CD8-positive, alpha-beta memory T cell (primary cell): ENCODE data around the gene PIM3. TPM values are rescaled to one million over a fixed set of nuclear protein-coding genes. Genes with fewer than 3 reads are reported as not detected.

ENCODE experiments used
- CTCF ChIA-PET: fragments of 350-600 bp; sonication (Branson Sonifier 250); formaldehyde crosslinking; loops from one replicate; lab custom pipeline; 2021; ENCODE audit warnings: antibody characterized with exemption; lab: Charles Lee
- POLR2A ChIA-PET: fragments of 350-600 bp; sonication (Branson Sonifier 250); formaldehyde crosslinking; loops from one replicate; lab custom pipeline; 2021; ENCODE audit warnings: antibody characterized with exemption; lab: Charles Lee
- DNase-seq, 5 donors: peaks; one replicate each; pipeline versions ENCODE4 v3.0.0 to v3.0.0-alpha.2; 2020 to 2022; ENCODE audit warnings: mixed read lengths in 1 of 5
- H3K27ac ChIP-seq: one replicate; pipeline ENCODE4 v1.7.0; 2013; ENCODE audit warnings: low read depth, mild to moderate bottlenecking, low read length, moderate library complexity
- H3K27me3 ChIP-seq: 2 replicates; pipeline ENCODE4 v1.7.0; 2013; ENCODE audit warnings: low read length, mild to moderate bottlenecking; ENCODE audit not compliant: insufficient read depth, poor library complexity, severe bottlenecking
- H3K36me3 ChIP-seq: 2 replicates; pipeline ENCODE4 v1.7.0; 2013; ENCODE audit warnings: mild to moderate bottlenecking, low read length, moderate library complexity; ENCODE audit not compliant: insufficient read depth
- H3K4me1 ChIP-seq: 2 replicates; pipeline ENCODE4 v1.7.0; 2013; ENCODE audit warnings: mild to moderate bottlenecking, low read length, moderate library complexity; ENCODE audit not compliant: insufficient read depth
- H3K4me3 ChIP-seq: 2 replicates; pipeline ENCODE4 v1.7.0; 2013; ENCODE audit warnings: mild to moderate bottlenecking, low read length
- H3K9me3 ChIP-seq: 2 replicates; pipeline ENCODE4 v1.7.0; 2013; ENCODE audit warnings: mild to moderate bottlenecking, low read length
- H3K27ac Mint-ChIP-seq, 8 donors: one replicate each; pipeline ENCODE4 v1.8.0; 2020 to 2021; ENCODE audit warnings: mixed read lengths in 8 of 8, mild to moderate bottlenecking in 6 of 8, inconsistent platforms in 3 of 8, moderate library complexity in 3 of 8
- H3K27me3 Mint-ChIP-seq, 2 donors: one replicate each; pipeline ENCODE4 v1.8.0; 2020 to 2021; ENCODE audit warnings: mixed read lengths in 2 of 2, mild to moderate bottlenecking in 1 of 2, moderate library complexity in 1 of 2
- H3K36me3 Mint-ChIP-seq, 3 donors: one replicate each; pipeline ENCODE4 v1.8.0; 2020 to 2021; ENCODE audit warnings: mixed read lengths in 3 of 3, inconsistent platforms in 1 of 3, mild to moderate bottlenecking in 1 of 3
- H3K4me1 Mint-ChIP-seq, 3 donors: one replicate each; pipeline ENCODE4 v1.8.0; 2020 to 2021; ENCODE audit warnings: mixed read lengths in 3 of 3, inconsistent platforms in 1 of 3, mild to moderate bottlenecking in 1 of 3
- H3K4me3 Mint-ChIP-seq, 7 donors: one replicate each; pipeline ENCODE4 v1.8.0; 2020 to 2021; ENCODE audit warnings: mixed read lengths in 7 of 7, mild to moderate bottlenecking in 6 of 7, moderate library complexity in 4 of 7, inconsistent platforms in 2 of 7
- H3K9me3 Mint-ChIP-seq, 5 donors: one replicate each; pipeline ENCODE4 v1.8.0; 2020 to 2022; ENCODE audit warnings: mixed read lengths in 5 of 5, mild to moderate bottlenecking in 3 of 5, moderate library complexity in 2 of 5, inconsistent platforms in 1 of 5
- polyA plus RNA-seq: library from polyadenylated mRNA; unstranded; fragments of 300-500 nt; fragmentation: Illumina TruSeq; gene quantifications from one replicate; pipeline ENCODE4 v1.2.3, GENCODE V29; 2021
- total RNA-seq, 2 experiments: library from RNA; stranded (reverse); gene quantifications; one replicate each; pipeline ENCODE4 v1.2.3, GENCODE V29; 2021

Gene PIM3
- total and polyA plus RNA-seq, 3 experiments from 2014 or later = 39.3 to 227 (median 202) TPM

GRCh38 chr22:49996518-49997250 lies 36.1 kb downstream of the PIM3 start:
- Mint-ChIP-seq H3K27me3 (peaks cover 4 to 11% of the 10 kb centered on the region in 2 donors), H3K4me3 (no peak overlapping the region), H3K27ac (peak overlapping the region in 1 of 8 donors; percentile 44), H3K9me3 (peaks cover 0 to 2% (median 0%) of the 10 kb centered on the region in 5 donors), H3K36me3 (peaks cover 0 to 2% (median 0%) of the 10 kb centered on the region in 3 donors), H3K4me1 (peaks cover 9 to 14% (median 11%) of the 10 kb centered on the region in 3 donors)
- POLR2A ChIA-PET = no interaction called here
- Histone ChIP-seq H3K36me3 (no peaks in the 10 kb centered on the region), H3K4me3 (no peak overlapping the region), H3K9me3 (no peaks in the 10 kb centered on the region), H3K27me3 (no peaks in the 10 kb centered on the region), H3K27ac (no peak overlapping the region), H3K4me1 (no peaks in the 10 kb centered on the region)
- CTCF ChIA-PET = no interaction called here
- no peak for DNase-seq

DNA sequence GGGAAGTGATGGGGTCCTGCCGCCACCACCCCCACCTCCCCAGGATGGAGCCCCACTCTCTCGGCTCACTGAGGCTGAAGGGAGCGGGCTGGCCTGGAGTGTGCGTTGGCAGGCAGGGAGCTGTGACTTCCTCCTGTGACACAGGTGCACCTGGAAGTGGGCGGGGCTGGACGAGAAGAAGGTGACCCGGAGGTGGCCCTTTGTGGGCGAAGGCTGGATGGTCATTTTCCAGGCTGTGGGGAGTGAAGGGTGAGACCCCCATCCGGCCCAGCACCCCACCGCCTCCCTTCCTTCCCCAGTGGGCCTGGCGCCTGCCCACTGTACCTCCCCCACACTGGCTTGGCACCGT lies 36.7 kb downstream of the PIM3 start:
- Histone ChIP-seq H3K9me3 (no peaks in the 10 kb centered on the region), H3K27ac (no peak overlapping the region), H3K4me1 (no peaks in the 10 kb centered on the region), H3K36me3 (no peaks in the 10 kb centered on the region), H3K27me3 (no peaks in the 10 kb centered on the region), H3K4me3 (no peak overlapping the region)
- Mint-ChIP-seq H3K9me3 (no peaks in the 10 kb centered on the region), H3K27me3 (peaks cover 5 to 11% of the 10 kb centered on the region in 2 donors), H3K4me3 (no peak overlapping the region), H3K27ac (no peak overlapping the region), H3K4me1 (peaks cover 9 to 14% (median 11%) of the 10 kb centered on the region in 3 donors), H3K36me3 (no peaks in the 10 kb centered on the region)
- CTCF ChIA-PET = no interaction called here
- POLR2A ChIA-PET = no interaction called here
- DNase-seq = no peak

GRCh38 chr22:49997932-49998717 lies 37.6 kb downstream of the PIM3 start:
- Histone ChIP-seq H3K27me3 (no peaks in the 10 kb centered on the region), H3K4me1 (no peaks in the 10 kb centered on the region), H3K27ac (no peak overlapping the region), H3K4me3 (no peak overlapping the region), H3K9me3 (no peaks in the 10 kb centered on the region), H3K36me3 (no peaks in the 10 kb centered on the region)
- peaks cover 7 to 11% of the 10 kb centered on the region in 2 donors for H3K27me3 Mint-ChIP-seq
- ChIA-PET CTCF (no interaction called here), POLR2A (no interaction called here)
- no peak for DNase-seq
- H3K4me3 Mint-ChIP-seq = peak overlapping the region in 2 of 7 donors; percentile 24 to 50
- H3K4me1 Mint-ChIP-seq = peaks cover 9 to 13% (median 10%) of the 10 kb centered on the region in 3 donors
- peak overlapping the region in 3 of 8 donors; percentile 41 to 89 (median 55) for H3K27ac Mint-ChIP-seq
- H3K36me3 Mint-ChIP-seq = no peaks in the 10 kb centered on the region
- no peaks in the 10 kb centered on the region for H3K9me3 Mint-ChIP-seq

GRCh38 chr22:49998718-49999062 lies 38.1 kb downstream of the PIM3 start:
- Histone ChIP-seq H3K27ac (no peak overlapping the region), H3K36me3 (no peaks in the 10 kb centered on the region), H3K4me1 (no peaks in the 10 kb centered on the region), H3K27me3 (no peaks in the 10 kb centered on the region), H3K4me3 (no peak overlapping the region), H3K9me3 (no peaks in the 10 kb centered on the region)
- ChIA-PET POLR2A (no interaction called here), CTCF (no interaction called here)
- peak overlapping the region in 2 of 7 donors; percentile 24 to 50 for H3K4me3 Mint-ChIP-seq
- peaks cover 4 to 9% of the 10 kb centered on the region in 2 donors for H3K27me3 Mint-ChIP-seq
- peaks cover 5 to 9% (median 7%) of the 10 kb centered on the region in 3 donors for H3K4me1 Mint-ChIP-seq
- no peaks in the 10 kb centered on the region for H3K9me3 Mint-ChIP-seq
- no peaks in the 10 kb centered on the region for H3K36me3 Mint-ChIP-seq
- peak overlapping the region in 3 of 8 donors; percentile 41 to 89 (median 55) for H3K27ac Mint-ChIP-seq
- no peak for DNase-seq

DNA sequence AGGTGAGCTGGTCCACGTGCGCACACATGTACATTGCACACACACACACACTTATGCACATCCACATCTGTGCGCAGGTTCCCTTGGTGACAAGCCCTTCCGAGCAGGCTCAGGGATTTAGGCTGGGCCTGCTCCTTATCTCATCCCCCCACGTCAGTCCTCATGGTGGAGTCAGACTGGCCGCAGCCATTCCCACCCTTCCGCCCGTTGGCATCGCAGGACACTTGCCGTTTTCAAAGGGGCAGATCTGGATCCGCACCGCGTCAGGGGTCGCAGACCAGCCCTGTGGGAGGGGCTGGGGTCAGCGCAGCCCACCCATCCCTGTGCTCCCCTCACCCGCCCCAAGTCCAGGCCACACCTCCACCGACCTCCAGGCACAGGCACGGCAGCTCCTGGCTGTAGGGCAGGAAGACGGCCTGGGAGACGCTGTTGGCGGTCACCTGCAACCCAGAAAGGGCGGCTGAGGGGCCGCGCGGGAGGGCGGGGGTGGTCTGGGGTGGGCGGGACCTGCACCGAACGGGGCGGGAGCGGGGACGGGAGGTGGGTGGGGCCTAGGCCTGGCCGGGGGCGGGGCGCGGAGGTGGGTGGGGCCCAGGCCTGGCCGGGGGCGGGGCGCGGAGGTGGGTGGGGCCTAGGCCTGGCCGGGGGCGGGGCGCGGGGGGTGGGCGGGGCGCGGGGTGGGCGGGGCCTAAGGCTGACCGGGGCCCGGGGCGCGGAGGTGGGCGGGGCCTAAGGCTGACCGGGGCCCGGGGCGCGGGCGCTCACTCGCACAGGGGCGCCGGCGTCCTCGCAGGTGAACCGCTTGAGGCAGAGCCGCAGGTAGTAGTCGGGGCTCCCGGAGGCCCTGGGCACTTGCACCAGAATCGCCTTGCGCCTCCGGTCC lies 38.7 kb downstream of the PIM3 start:
- Histone ChIP-seq H3K4me3 (no peak overlapping the region), H3K27ac (no peak overlapping the region), H3K9me3 (no peaks in the 10 kb centered on the region), H3K4me1 (no peaks in the 10 kb centered on the region), H3K27me3 (no peaks in the 10 kb centered on the region), H3K36me3 (no peaks in the 10 kb centered on the region)
- ChIA-PET CTCF (no interaction called here), POLR2A (no interaction called here)
- Mint-ChIP-seq H3K27ac (no peak overlapping the region), H3K36me3 (no peaks in the 10 kb centered on the region), H3K9me3 (no peaks in the 10 kb centered on the region), H3K4me3 (no peak overlapping the region), H3K27me3 (peaks cover 4 to 9% of the 10 kb centered on the region in 2 donors), H3K4me1 (peaks cover 5 to 9% (median 7%) of the 10 kb centered on the region in 3 donors)
- no peak for DNase-seq

- Histone ChIP-seq H3K4me1 (no peaks in the 10 kb centered on the region), H3K27ac (no peak overlapping the region), H3K27me3 (no peaks in the 10 kb centered on the region), H3K9me3 (no peaks in the 10 kb centered on the region), H3K36me3 (no peaks in the 10 kb centered on the region), H3K4me3 (no peak overlapping the region)
- Mint-ChIP-seq H3K27ac (no peak overlapping the region), H3K36me3 (no peaks in the 10 kb centered on the region), H3K27me3 (peaks cover 4 to 9% of the 10 kb centered on the region in 2 donors), H3K4me1 (peaks cover 5 to 9% (median 7%) of the 10 kb centered on the region in 3 donors), H3K9me3 (no peaks in the 10 kb centered on the region), H3K4me3 (no peak overlapping the region)
- CTCF ChIA-PET = interaction anchor here (0.6 kb wide), 1 partner anchor 31 kb away, joined by 3 read pairs; no protein-coding TSS in a partner anchor
- DNase-seq = no peak
- POLR2A ChIA-PET = no interaction called here
These were observed 39.5 kb downstream of the PIM3 start for GRCh38 chr22:49999946-50000586.

GRCh38 chr22:50000587-50001387 lies 40.2 kb downstream of the PIM3 start:
- no peak for DNase-seq
- Histone ChIP-seq H3K4me3 (no peak overlapping the region), H3K27ac (no peak overlapping the region), H3K27me3 (no peaks in the 10 kb centered on the region), H3K36me3 (no peaks in the 10 kb centered on the region), H3K4me1 (no peaks in the 10 kb centered on the region), H3K9me3 (no peaks in the 10 kb centered on the region)
- peaks cover 6 to 9% of the 10 kb centered on the region in 2 donors for H3K27me3 Mint-ChIP-seq
- no peaks in the 10 kb centered on the region for H3K36me3 Mint-ChIP-seq
- ChIA-PET POLR2A (no interaction called here), CTCF (interaction anchor here (0.6 kb wide), 1 partner anchor 30 kb away, joined by 3 read pairs; no protein-coding TSS in a partner anchor)
- no peak overlapping the region for H3K27ac Mint-ChIP-seq
- no peaks in the 10 kb centered on the region for H3K9me3 Mint-ChIP-seq
- H3K4me3 Mint-ChIP-seq = no peak overlapping the region
- H3K4me1 Mint-ChIP-seq = peaks cover 5 to 9% (median 7%) of the 10 kb centered on the region in 3 donors
